ENCODE results near the gene CLASP2.

GRCh38 chr3:33538678-33539339 lies 179.2 kb downstream of the CLASP2 start:
- TF ChIP-seq CTCF (IDR thresholded peaks at IDR 0.05) (no peak), EZH2 (IDR thresholded peaks at IDR 0.05) (no peak), EZH2phosphoT487 (IDR thresholded peaks at IDR 0.05) (no peak)

All from neural progenitor cell (in vitro differentiated cells).